ENCODE results near the gene ACOT11.

GRCh38 chr1:54577612-54578011, 29.6 kb downstream of the ACOT11 start:
- TF ChIP-seq TCF7 (IDR thresholded peaks at IDR 0.05; ENCODE audit: borderline replicate concordance) (no peak), EGR1 (IDR thresholded peaks at IDR 0.05; ENCODE audit: borderline replicate concordance in 1 of 2, low read depth in 2 of 2, low read length in 2 of 2) (no peak), ATF3 (IDR thresholded peaks at IDR 0.05; ENCODE audit: borderline replicate concordance, extremely low read depth, low read depth, low read length) (no peak), TAF1 (IDR thresholded peaks at IDR 0.05; ENCODE audit: borderline replicate concordance, low read depth, low read length) (no peak), HDAC6 (IDR thresholded peaks at IDR 0.05; ENCODE audit: unreplicated experiment) (no peak), SMC3 (IDR thresholded peaks at IDR 0.05; ENCODE audit: borderline replicate concordance, low read length) (no peak), PRDM15 (CRISPR knock-in tag; IDR thresholded peaks at IDR 0.05) (no peak), RCOR1 (conservative IDR thresholded peaks at IDR 0.05; ENCODE audit: low read depth, low read length) (no peak)
